GM12878 (cell line): ENCODE results near the gene ESM1. TPM values are rescaled to one million over a fixed set of nuclear protein-coding genes. Genes with fewer than 3 reads are reported as not detected.

Experiments used
- ATAC-seq: fragments of 200-7000 bp; cut with Tn5 transposase; 3 replicates; pipeline ENCODE4 v1.9.1; 2020; ENCODE audit warnings: mild to moderate bottlenecking, moderate library complexity
- BruUV-seq: library from RNA; stranded (reverse); fragments of 400-500 nt; replicated peaks from 2 replicates; lab custom pipeline; 2021; lab: Mats Ljungman, UMichigan
- CTCF ChIA-PET: fragments of 300-600 bp; sonication (Branson Sonifier 250); formaldehyde crosslinking; extraction: SDS; loops from one replicate; lab custom pipeline; 2021; ENCODE audit warnings: inconsistent platforms; lab: Yijun Ruan, JAX
- POLR2A ChIA-PET: fragments of 350-600 bp; formaldehyde crosslinking; extraction: SDS; loops from one replicate; lab custom pipeline; 2021; ENCODE audit warnings: inconsistent platforms; lab: Charles Lee
- RAD21 ChIA-PET: fragments of 300-600 bp; sonication (Branson Sonifier 250); formaldehyde crosslinking; loops from one replicate; lab custom pipeline; 2023; ENCODE audit warnings: antibody characterized with exemption; ENCODE audit not compliant: unreplicated experiment; lab: Charles Lee
- SMC1A ChIA-PET: fragments of 300-600 bp; sonication (Branson Sonifier 250); formaldehyde crosslinking; loops from one replicate; lab custom pipeline; 2023; ENCODE audit not compliant: unreplicated experiment, uncharacterized antibody; lab: Charles Lee
- DNase-seq: peaks from one replicate; pipeline ENCODE4 v3.0.0-alpha.2; 2011; ENCODE audit warnings: low read depth, low spot score
- FAIRE-seq: peaks from 3 replicates; lab custom pipeline; 2011; peaks lifted over from hg19 to GRCh38; lab: Jason Lieb, UNC
- H2AFZ ChIP-seq: 2 replicates; pipeline ENCODE4 v1.6.0; 2011; ENCODE audit warnings: low read depth, low read length, control low read depth; ENCODE audit not compliant: control insufficient read depth
- H3K27ac ChIP-seq: 2 replicates; pipeline ENCODE4 v1.5.1; 2011; ENCODE audit warnings: control low read depth; ENCODE audit not compliant: control insufficient read depth, insufficient read depth
- H3K27me3 ChIP-seq, 2 experiments: replicated peaks in 1 of 2; 2 replicates each; pipeline versions ENCODE4 v1.6.0 to v1.6.1; 2011; ENCODE audit warnings: low read length in 1 of 2; ENCODE audit not compliant: control insufficient read depth in 2 of 2, insufficient read depth in 2 of 2
- H3K36me3 ChIP-seq, 2 experiments: 2 replicates each; pipeline ENCODE4 v1.5.1; 2011; ENCODE audit warnings: low read length in 1 of 2; ENCODE audit not compliant: control insufficient read depth in 2 of 2, insufficient read depth in 2 of 2
- H3K4me1 ChIP-seq: 2 replicates; pipeline ENCODE4 v1.6.1; 2011; ENCODE audit warnings: mild to moderate bottlenecking, low read length, moderate library complexity, mixed read lengths; ENCODE audit not compliant: control insufficient read depth, insufficient read depth
- H3K4me2 ChIP-seq: 2 replicates; pipeline ENCODE4 v1.6.0; 2011; ENCODE audit warnings: control low read depth; ENCODE audit not compliant: control insufficient read depth, insufficient read depth
- H3K4me3 ChIP-seq: fragments of 200-600 bp; sonication (generic); 2 replicates; pipeline ENCODE4 v1.5.1; 2016
- H3K79me2 ChIP-seq: 2 replicates; pipeline ENCODE4 v1.6.0; 2011; ENCODE audit warnings: low read length; ENCODE audit not compliant: control insufficient read depth, insufficient read depth
- H3K9ac ChIP-seq: 2 replicates; pipeline ENCODE4 v1.8.0; 2011; ENCODE audit warnings: low read length, control low read depth, mixed read lengths; ENCODE audit not compliant: control insufficient read depth, insufficient read depth
- H3K9me3 ChIP-seq: replicated peaks from 3 replicates; pipeline ENCODE4 v1.5.1; 2011; ENCODE audit warnings: mild to moderate bottlenecking, low read length; ENCODE audit not compliant: control insufficient read depth, insufficient read depth
- H4K20me1 ChIP-seq: 2 replicates; pipeline ENCODE4 v1.6.0; 2011; ENCODE audit not compliant: control insufficient read depth, insufficient read depth
- CHD2 ChIP-seq: IDR thresholded peaks from 2 replicates; pipeline ENCODE4 v1.6.1; 2011; ENCODE audit warnings: low read depth, low read length, improper control_type of control experiment, borderline replicate concordance
- CTCF ChIP-seq, 3 experiments: IDR thresholded peaks in 2 of 3; conservative IDR thresholded peaks in 1 of 3; 2 replicates each; pipeline ENCODE4 v1.5.1; 2011; ENCODE audit warnings: low read depth in 3 of 3, low read length in 3 of 3, mild to moderate bottlenecking in 3 of 3, control low read depth in 2 of 3, moderate library complexity in 2 of 3, inconsistent platforms in 1 of 3, mixed read lengths in 1 of 3; ENCODE audit not compliant: control insufficient read depth in 2 of 3, insufficient read depth in 1 of 3; ENCODE audit errors: extremely low read depth in 1 of 3
- EP300 ChIP-seq, 2 experiments: fragments of 150-350 bp in 1 of 2; IDR thresholded peaks; 2 replicates each; pipeline ENCODE4 v1.6.1; 2011 to 2012; ENCODE audit warnings: low read depth in 2 of 2, low read length in 2 of 2, borderline replicate concordance in 1 of 2, improper control_type of control experiment in 1 of 2, inconsistent platforms in 1 of 2; ENCODE audit not compliant: control insufficient read depth in 1 of 2
- IKZF2 ChIP-seq, 2 experiments: fragments of 450-650 bp; IDR thresholded peaks; 2 replicates each; pipeline ENCODE4 v1.6.1; 2017; ENCODE audit warnings: mild to moderate bottlenecking in 2 of 2, moderate library complexity in 2 of 2
- MEF2B ChIP-seq: fragments of 450-650 bp; IDR thresholded peaks from 2 replicates; pipeline ENCODE4 v1.6.1; 2018; ENCODE audit warnings: mild to moderate bottlenecking, moderate library complexity; ENCODE audit not compliant: partially characterized antibody, poor library complexity, severe bottlenecking
- MTA3 ChIP-seq: IDR thresholded peaks from 2 replicates; pipeline ENCODE4 v1.6.1; 2012; ENCODE audit warnings: low read length, inconsistent platforms, borderline replicate concordance
- NFIC ChIP-seq: IDR thresholded peaks from 2 replicates; pipeline ENCODE4 v1.6.1; 2012; ENCODE audit warnings: low read depth, mild to moderate bottlenecking, inconsistent platforms, low read length, moderate library complexity
- WGBS: methylation state at CpG from one replicate; pipeline ENCODE4 v1.1.6; 2016; ENCODE audit warnings: low lambda C conversion rate; ENCODE audit not compliant: insufficient replicate concordance, insufficient coverage; ENCODE audit errors: missing lambda C conversion rate; 5-methylcytosine and 5-hydroxymethylcytosine counted together
- in situ Hi-C: fragments of 300-500 bp; cut with MboI; formaldehyde crosslinking; loops from 9 replicates; pipeline ENCODE4 v1.14.3; 2018; ENCODE audit warnings: mixed read lengths
- intact Hi-C: fragments of 100-400 bp; cut with micrococcal nuclease; formaldehyde crosslinking; loops from one replicate; pipeline ENCODE4 v1.14.2; 2022; ENCODE audit not compliant: unreplicated experiment
- polyA plus RNA-seq, 11 experiments: library from polyadenylated mRNA; depleted of rRNA in 4 of 11; unstranded in 6 of 11; stranded (reverse) in 5 of 11; fragments of >200 nt; fragmentation: Nextera tagmentation in 4 of 11; fragmentation: Illumina TruSeq in 1 of 11; extraction: Ambion mirVana in 4 of 11; extraction: Trizol in 1 of 11; gene quantifications; 1 replicate in 1 of 11; 2 replicates in 10 of 11; pipeline versions ENCODE4 v1.2.1 to v1.2.3, GENCODE V29; 2011 to 2016; ENCODE audit warnings: inconsistent platforms in 2 of 11, missing spikeins in 2 of 11, low read depth in 1 of 11
- total RNA-seq, 4 experiments: library from RNA; depleted of rRNA in 3 of 4; stranded (reverse); fragments of >200 nt in 3 of 4; fragmentation: Illumina TruSeq in 1 of 4; extraction: Trizol in 1 of 4; gene quantifications; 2 replicates each; pipeline versions ENCODE4 v1.2.1 to v1.2.3, GENCODE V29; 2013 to 2021

Gene ESM1
- total and polyA plus RNA-seq, 10 of the 15 experiments (the other 5 are each of a cell fraction or from before 2014, with no cell fraction given): not detected

DNA sequence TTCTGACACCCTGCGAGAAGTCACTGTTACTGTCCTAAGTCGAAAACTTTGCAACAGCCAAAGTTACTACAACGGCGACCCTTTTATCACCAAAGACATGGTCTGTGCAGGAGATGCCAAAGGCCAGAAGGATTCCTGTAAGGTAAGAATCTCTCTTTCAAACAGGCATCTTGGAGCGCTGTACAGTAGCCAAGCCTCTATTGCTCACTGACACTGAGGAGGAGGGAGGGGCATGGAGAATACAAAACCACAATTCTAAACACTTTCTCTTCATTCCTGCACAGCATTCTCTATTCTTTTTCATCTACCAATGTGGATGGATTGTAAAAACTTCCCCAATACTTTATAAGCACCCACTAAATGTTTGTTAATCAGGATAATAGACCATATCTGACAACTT lies 46.1 kb upstream of the ESM1 start:
- Histone ChIP-seq H3K36me3 (no peaks in the 10 kb centered on the region), H3K27me3 (0 out of 4 replicates have a peak, but pooled peaks cover 0 to 8% of the 10 kb centered on the region in 2 experiments), H3K27ac (no peak overlapping the region), H3K79me2 (no peaks in the 10 kb centered on the region), H3K4me1 (no peaks in the 10 kb centered on the region), H4K20me1 (no peaks in the 10 kb centered on the region), H3K9ac (no peak overlapping the region), H3K4me3 (no peak overlapping the region), H3K4me2 (no peak overlapping the region), H2AFZ (no peak overlapping the region), H3K9me3 (no peaks in the 10 kb centered on the region)
- no TSS peak for BruUV-seq
- intact Hi-C loops: no loop called here
- ATAC-seq (no peak), FAIRE-seq (no peak), DNase-seq (no peak)
- POLR2A ChIA-PET: no interaction called here
- no peak for TF ChIP-seq MEF2B
- no peak for TF ChIP-seq CTCF (IDR thresholded peaks at IDR 0.05 in 2 of 3, conservative IDR thresholded peaks at IDR 0.05 in 1 of 3; ENCODE audit: control insufficient read depth in 2 of 3, extremely low read depth in 1 of 3, insufficient read depth in 1 of 3, low read depth in 3 of 3, low read length in 3 of 3)
- no peak for TF ChIP-seq MTA3
- TF ChIP-seq IKZF2 (IDR thresholded peaks at IDR 0.05): no peak
- no peak for TF ChIP-seq EP300 (IDR thresholded peaks at IDR 0.05; ENCODE audit: borderline replicate concordance in 1 of 2, control insufficient read depth in 1 of 2, low read depth in 2 of 2, low read length in 2 of 2)
- TF ChIP-seq CHD2: no peak
- TF ChIP-seq NFIC: no peak
- WGBS: 71% methylated on average over 5 of the region's 5 CpGs
- in situ Hi-C loops: no loop called here
- CTCF ChIA-PET: interaction anchor here (1.4 kb wide), 1 partner anchor 15 kb away, joined by 3 read pairs; no protein-coding TSS in a partner anchor
- SMC1A ChIA-PET: no interaction called here
- RAD21 ChIA-PET: no interaction called here
